AG08395 (cell line): ENCODE results near the gene CES5A.
"Not testable (repeated sequence)": the region's sequence is repeated elsewhere in the genome, so short reads cannot be mapped to it uniquely, and the experiment has no call there.

Experiments
- DNase-seq: peaks from one replicate; pipeline ENCODE4 v3.0.0; 2012; ENCODE audit warnings: mixed read lengths, low spot score

The CES5A gene

DNA sequence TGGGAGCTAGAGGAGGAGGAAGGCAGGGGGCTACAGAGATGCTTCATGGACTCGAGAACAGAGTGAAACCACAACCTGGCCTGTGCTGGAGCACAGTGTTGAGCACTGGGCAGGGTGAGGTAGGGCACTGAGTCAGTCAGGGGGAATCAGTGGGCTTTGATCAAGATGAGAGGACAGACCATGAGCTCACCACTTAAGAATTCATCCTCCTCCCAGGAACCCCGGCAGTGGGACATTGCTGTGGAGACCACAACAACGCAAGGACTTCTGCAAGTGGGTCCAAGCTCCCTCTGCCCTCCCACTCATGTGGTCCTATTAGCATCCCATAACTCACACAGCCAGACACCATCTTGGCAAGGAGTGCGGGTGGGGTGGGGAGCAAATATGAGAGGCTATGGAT lies 1.7 kb upstream of the CES5A start:
- DNase-seq = no peak

DNA sequence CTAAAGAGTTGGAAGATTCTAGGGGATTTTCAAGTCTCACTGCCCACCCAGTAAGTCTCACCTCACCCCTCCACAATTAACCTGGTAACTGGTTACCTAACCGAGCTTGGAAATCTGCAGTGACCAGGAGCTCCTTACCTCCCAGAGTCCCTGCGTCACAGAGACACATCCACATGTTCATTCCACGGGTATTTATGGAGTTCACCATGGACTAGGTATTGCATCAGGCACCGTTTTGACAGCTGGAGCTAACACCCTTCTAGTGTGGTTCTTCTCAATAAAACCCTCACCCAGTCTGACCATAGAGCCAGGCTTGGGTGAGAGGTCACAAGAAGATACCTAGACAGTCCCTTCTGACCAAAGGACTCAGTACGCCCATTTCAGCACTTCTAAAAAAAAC lies 2.1 kb downstream of the CES5A start:
- DNase-seq = no peak

DNA sequence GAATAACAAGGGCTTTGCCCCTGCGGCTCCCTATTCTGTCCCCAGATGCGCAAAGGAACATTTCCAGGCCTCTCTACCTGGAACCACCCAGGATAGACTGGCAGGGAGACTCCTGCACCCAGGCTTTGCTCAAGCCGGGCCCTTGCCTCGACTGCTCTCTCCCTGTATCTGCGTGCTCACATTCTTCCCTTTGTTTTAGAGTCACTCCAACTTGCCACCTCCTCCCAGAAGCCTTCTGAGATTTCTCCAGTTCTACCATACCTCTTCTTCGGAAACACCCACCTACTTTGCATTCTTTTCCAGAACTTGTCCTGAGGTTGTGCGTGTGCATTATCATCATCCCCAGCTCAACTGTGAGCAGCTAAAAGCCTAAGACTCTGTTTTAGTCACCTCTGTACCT lies 3.0 kb downstream of the CES5A start:
- DNase-seq = no peak

DNA sequence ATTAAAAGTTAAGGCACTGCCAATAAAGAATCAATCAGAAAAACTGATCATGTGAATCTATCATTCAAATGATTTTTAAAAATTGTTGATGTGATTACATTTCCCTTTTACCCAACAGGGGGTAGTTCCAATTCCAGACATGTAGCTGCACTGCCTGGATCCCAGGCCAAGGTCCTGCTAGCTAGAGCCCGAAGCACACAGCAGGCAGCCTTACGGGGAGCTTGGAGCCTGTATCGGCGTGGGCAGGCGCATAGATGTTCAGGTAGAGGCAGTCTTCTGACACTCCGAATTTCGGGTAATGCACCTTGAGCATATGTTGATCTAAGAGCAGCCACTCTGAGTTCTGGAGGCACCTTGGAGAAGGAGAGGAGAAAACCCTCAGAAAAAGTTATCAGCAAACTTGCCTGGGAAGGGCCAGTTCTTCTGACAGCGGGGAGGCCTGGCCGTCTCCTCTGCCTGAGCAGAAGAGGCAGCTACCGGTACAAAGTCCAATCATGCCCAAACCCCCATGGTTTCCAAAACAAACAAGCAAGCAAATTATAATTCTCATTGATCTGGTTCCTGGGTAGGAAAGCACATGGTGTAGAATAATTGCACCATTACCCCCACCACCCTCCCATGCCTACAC lies 3.6 kb downstream of the CES5A start:
- no peak for DNase-seq

DNA sequence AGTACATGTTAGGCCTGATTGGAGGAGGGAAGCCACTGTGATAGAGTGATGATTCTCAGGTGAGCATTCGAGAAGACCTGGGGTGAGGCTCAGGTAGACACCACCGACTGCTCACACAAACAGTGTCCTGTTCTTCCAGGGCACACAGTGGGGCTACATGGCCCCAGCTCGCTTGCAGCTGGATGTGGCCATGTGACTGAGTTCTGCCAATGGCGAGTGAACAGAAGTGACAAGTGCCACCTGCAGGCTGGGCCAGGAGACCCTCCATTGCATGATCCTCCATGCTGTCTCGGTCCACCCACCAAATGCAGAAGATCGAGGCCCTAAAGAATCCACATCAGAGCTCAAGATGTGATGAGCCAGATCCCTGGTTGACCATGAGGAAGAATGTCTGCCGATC lies 6.2 kb downstream of the CES5A start:
- no peak for DNase-seq

DNA sequence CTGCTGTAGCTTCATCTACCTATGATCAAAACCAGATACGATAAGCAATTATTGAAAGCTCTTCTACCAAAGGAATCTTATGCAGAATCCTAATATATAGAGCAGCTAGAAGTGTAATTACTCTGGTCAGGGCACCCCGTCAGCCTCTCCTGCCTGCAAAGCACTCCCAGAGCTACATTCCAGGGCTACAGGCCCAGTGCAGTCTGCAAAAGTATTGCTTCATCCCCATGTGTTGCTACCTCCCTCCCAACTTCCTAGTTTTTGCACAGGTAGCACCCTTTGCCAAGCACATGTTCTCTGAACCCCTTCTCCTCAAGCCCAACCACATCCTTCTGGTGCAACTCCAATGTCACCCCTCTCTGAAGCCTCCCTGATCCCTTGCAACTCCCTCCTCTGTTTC lies 7.0 kb downstream of the CES5A start:
- no peak for DNase-seq

DNA sequence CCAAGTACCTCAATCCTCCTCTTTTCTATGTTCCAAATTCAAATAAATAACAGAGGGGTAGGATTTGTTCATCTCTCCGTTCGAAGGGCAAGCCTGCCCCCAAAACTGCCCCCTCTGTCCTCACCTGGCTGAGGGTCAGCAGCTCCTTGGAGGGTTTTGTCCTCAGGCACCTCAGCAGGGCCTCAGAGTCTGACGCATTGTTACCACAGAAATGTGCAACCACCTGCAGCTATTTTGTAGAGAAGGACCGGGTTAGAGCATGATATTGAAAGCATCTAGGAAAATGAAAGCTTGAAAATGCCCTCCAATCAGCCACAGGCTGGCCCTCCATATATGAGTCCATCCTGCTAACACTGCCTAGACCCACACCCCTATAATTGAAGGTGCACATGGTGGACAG lies 13.9 kb downstream of the CES5A start:
- no peak for DNase-seq

DNA sequence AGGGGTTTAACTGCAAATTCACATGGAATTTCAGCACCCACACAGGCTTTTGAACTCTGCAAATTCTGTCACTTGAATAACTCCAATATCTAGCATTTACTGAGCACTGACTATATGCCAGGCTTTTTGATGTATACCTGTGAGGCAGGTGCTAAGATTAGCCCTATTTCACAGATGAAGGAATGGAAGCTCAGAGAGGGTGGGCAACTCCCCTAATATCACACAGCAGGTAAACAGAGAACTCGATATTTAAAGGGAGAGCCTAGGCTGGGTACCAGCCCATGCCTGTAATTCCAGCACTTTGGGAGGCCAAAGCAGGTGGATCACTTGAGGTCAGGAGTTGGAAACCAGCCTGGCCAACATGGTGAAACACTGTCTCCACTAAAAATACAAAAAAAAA lies 17.5 kb downstream of the CES5A start:
- not testable (repeated sequence) for DNase-seq

- no peak for DNase-seq
These were observed 18.2 kb downstream of the CES5A start for GRCh38 chr16:55856950-55857349.

- peak; percentile 45 for DNase-seq
These were observed 22.1 kb downstream of the CES5A start for GRCh38 chr16:55853114-55853513.

DNA sequence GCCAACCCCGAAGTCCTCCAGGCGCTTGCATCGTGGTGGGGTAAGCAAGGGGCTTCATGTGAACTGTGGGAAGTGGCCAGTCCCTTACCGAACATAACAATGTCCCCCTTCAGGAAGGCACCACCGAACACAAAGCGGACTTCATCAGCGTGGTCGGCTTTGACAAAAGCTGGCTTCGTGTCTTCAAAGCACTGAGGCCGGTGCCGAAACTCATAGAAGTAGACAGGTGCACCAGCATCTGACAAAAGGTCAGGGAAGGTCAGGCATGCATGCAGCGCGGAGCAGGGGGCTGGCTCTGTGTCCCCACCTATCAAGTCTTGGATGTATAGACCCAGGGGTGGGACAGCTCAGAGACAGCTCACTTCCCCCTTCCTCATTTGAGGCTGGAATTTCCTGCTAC lies 25.6 kb downstream of the CES5A start:
- no peak for DNase-seq

- no peak for DNase-seq
These were observed 28.4 kb downstream of the CES5A start for GRCh38 chr16:55846598-55847346.

- no peak for DNase-seq
These were observed 32.1 kb downstream of the CES5A start for GRCh38 chr16:55843105-55843395.

- DNase-seq = peak; percentile 63
These were observed 32.6 kb downstream of the CES5A start for GRCh38 chr16:55842369-55843104.

- no peak for DNase-seq
These were observed 36.1 kb downstream of the CES5A start for GRCh38 chr16:55839115-55839514.

GRCh38 chr16:55836158-55836611 lies 39.0 kb downstream of the CES5A start:
- DNase-seq = no peak

DNA sequence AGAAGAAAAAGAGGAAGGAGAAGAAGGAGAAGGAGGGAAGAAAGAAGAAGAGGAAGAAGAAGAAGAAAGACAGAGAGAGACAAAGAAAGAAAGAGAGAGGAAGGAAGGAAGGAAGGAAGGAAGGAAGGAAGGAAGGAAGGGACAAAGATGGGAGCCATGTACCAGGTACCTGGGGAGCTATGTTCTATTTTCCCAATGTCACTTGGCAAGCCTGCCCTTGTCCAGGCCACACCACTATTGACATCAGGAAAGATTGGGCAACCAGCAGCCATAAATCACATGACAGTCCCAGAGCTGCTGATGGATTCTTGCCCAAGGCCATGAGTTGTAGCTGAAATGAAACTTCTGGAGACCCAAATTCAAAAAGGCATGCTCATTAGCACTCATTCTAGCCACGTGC lies 39.6 kb downstream of the CES5A start:
- no peak for DNase-seq

- not testable (repeated sequence) for DNase-seq
These were observed 40.0 kb downstream of the CES5A start for GRCh38 chr16:55835173-55835572.

- no peak for DNase-seq
These were observed 41.1 kb downstream of the CES5A start for GRCh38 chr16:55834049-55834448.

DNA sequence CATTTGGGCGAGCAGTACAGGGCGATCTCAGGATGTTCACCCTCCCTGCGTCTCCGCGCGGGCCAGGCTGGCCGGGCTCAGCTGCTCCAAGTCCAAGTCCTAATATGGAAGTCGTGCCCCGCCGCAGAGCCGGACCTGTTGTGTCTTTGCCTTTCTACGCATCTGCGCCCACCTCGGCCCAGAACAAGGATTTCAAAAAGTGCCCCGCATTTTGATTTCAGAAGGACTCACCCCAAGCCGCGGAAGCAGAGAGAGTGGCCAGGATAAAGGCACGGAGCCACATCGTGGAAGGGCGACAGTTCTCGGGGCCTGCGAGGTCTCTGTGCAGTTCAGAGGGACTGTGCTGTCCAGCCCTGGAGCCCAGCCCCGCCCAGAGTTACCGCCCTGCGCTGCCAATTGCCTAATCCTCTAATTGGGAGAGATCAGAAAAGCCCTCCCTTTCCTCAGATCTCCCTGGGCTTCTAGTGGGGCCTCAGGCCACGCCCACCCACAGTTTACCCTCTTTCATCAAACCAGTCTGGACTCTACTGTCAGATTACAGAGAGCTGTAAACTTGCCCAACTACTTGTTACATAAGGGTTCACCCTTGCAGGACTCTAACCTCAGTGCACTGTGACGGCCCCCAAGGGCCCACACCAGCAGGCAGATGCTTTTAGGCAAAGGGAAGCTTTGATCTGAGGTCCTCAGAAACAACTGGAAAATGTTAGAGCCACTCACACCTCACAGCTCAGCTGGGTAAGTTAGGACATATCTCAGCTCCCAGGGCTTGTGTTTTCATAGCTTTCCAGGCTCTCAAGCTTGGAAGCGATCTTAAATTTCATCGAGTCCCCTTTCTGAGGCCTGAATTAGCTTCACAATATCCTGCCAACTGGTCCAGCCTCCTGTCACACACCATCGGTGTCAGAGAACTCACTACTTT lies 42.1 kb downstream of the CES5A start, which contains the start of gene CES1:
CES1 (minus strand) TSS at position 324 of the 919 bp plus-strand sequence; CDS start at position 283, 41 bp downstream.
- no peak for DNase-seq

DNA sequence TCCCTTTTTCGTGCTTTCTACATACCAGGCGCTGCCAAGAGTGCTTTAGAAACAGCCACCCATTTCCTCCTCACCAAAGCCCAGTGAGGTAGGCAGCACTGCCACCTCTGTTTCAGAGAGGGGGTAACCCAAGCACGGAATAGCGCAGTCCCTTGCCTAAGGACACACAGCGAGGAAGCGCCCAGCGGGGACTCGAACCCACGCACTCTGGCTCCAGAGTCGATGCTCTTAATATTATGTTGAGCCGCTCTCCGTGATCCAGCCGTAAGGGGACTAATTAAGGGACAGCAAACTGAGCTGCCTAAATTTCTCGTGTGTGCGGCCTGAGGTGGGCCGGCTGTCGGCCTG lies 42.8 kb downstream of the CES5A start:
- DNase-seq = no peak

- no peak for DNase-seq
These were observed 44.4 kb downstream of the CES5A start for GRCh38 chr16:55830658-55831294.
